CD4-positive, alpha-beta T cell (primary cell): ENCODE results near the gene NT5DC3. TPM values are rescaled to one million over a fixed set of nuclear protein-coding genes. Genes with fewer than 3 reads are reported as not detected.

Experiments used
- ATAC-seq: fragments of 200-7000 bp; cut with Tn5 transposase; one replicate; pipeline ENCODE4 v1.10.0; 2022; ENCODE audit warnings: mild to moderate bottlenecking; ENCODE audit not compliant: poor library complexity
- CTCF ChIA-PET: fragments of 350-600 bp; sonication (Branson Sonifier 250); formaldehyde crosslinking; loops from one replicate; lab custom pipeline; 2021; ENCODE audit warnings: antibody characterized with exemption, inconsistent platforms; lab: Charles Lee
- POLR2A ChIA-PET: fragments of 350-600 bp; sonication (Branson Sonifier 250); formaldehyde crosslinking; loops from one replicate; lab custom pipeline; 2021; ENCODE audit warnings: antibody characterized with exemption, inconsistent platforms; lab: Charles Lee
- DNase-seq, 14 experiments: peaks; one replicate each; pipeline ENCODE4 v3.0.0-alpha.2; 2013 to 2020; ENCODE audit warnings: mixed read lengths in 2 of 14
- H3K27ac ChIP-seq, 2 donors: one replicate each; pipeline versions ENCODE4 v1.5.1 to v1.7.0; 2013; ENCODE audit warnings: low read length in 2 of 2, low read depth in 1 of 2, mild to moderate bottlenecking in 1 of 2
- H3K27me3 ChIP-seq, 2 experiments: 1 replicate in 1 of 2; 2 replicates in 1 of 2; pipeline versions ENCODE4 v1.6.1 to v1.7.0; 2013; ENCODE audit warnings: low read length in 2 of 2, control low read depth in 1 of 2, mild to moderate bottlenecking in 1 of 2, moderate library complexity in 1 of 2; ENCODE audit not compliant: insufficient read depth in 2 of 2, control insufficient read depth in 1 of 2
- H3K36me3 ChIP-seq: one replicate; pipeline ENCODE4 v1.6.1; 2013; ENCODE audit warnings: low read length, control low read depth; ENCODE audit not compliant: insufficient read depth
- H3K4me1 ChIP-seq: one replicate; pipeline ENCODE4 v1.6.1; 2013; ENCODE audit warnings: low read length, control low read depth; ENCODE audit not compliant: insufficient read depth
- H3K4me3 ChIP-seq: one replicate; pipeline ENCODE4 v1.5.1; 2013; ENCODE audit warnings: mild to moderate bottlenecking, low read length, moderate library complexity
- H3K9me3 ChIP-seq, 2 experiments: 1 replicate in 1 of 2; 2 replicates in 1 of 2; pipeline versions ENCODE4 v1.6.1 to v1.7.0; 2013; ENCODE audit warnings: low read length in 2 of 2, mild to moderate bottlenecking in 2 of 2, control low read depth in 1 of 2, moderate library complexity in 1 of 2; ENCODE audit not compliant: control insufficient read depth in 1 of 2, insufficient read depth in 1 of 2
- H3K27ac Mint-ChIP-seq: one replicate; pipeline ENCODE4 v1.8.0; 2020; ENCODE audit warnings: mixed read lengths
- H3K27me3 Mint-ChIP-seq: one replicate; pipeline ENCODE4 v1.8.0; 2021; ENCODE audit warnings: mixed read lengths
- H3K36me3 Mint-ChIP-seq: one replicate; pipeline ENCODE4 v1.8.0; 2021; ENCODE audit warnings: low read depth, mixed read lengths
- H3K4me1 Mint-ChIP-seq: one replicate; pipeline ENCODE4 v1.8.0; 2021; ENCODE audit warnings: low read depth, mixed read lengths
- H3K4me3 Mint-ChIP-seq: one replicate; pipeline ENCODE4 v1.8.0; 2020; ENCODE audit warnings: mild to moderate bottlenecking, mixed read lengths
- H3K9me3 Mint-ChIP-seq: one replicate; pipeline ENCODE4 v1.8.0; 2020; ENCODE audit warnings: mixed read lengths
- CTCF ChIP-seq: fragments of 200-600 bp; IDR thresholded peaks from one replicate; pipeline ENCODE4 v1.8.0; 2022; ENCODE audit warnings: antibody characterized with exemption, mild to moderate bottlenecking
- intact Hi-C, 2 experiments: fragments of 100-400 bp; cut with DNase I in 1 of 2; cut with micrococcal nuclease in 1 of 2; formaldehyde crosslinking; loops; one replicate each; pipeline versions ENCODE4 v1.15.1 to v1.9.0; 2023 to 2025; cut with DNase I, micrococcal nuclease
- total RNA-seq, 174 experiments: library from RNA in 2 of 174; stranded (reverse) in 2 of 174; gene quantifications; one replicate each; pipeline ENCODE4 v1.2.3 and lab custom pipeline; 2021 to 2026

The NT5DC3 gene
- total RNA-seq, 2 experiments from 2014 or later = 3.5 to 4.0 TPM

DNA sequence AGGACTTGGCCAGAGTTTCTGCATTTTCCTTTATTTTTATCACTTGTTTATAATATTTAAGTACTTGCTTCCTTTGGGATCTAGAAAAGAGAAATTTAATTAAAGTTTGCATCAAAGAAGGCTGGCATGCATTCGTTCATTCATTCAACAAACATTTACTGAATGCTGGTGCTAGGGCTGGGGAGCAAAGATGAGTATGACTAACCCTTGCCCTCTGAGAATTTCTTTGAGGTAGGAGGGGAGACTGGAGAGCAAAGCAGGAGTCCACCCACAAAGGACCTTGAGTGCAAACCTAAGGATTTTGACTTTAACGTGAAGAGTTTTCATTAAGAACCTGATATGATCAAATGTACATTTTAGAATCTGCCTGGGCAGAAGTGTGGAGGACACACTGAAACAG is 16.1 kb upstream of the NT5DC3 start:
- Histone ChIP-seq H3K4me1 (no peaks in the 10 kb centered on the region), H3K27me3 (no peaks in the 10 kb centered on the region), H3K4me3 (no peak overlapping the region), H3K27ac (no peak overlapping the region), H3K36me3 (no peaks in the 10 kb centered on the region), H3K9me3 (no peaks in the 10 kb centered on the region)
- Mint-ChIP-seq H3K4me3 (no peak overlapping the region), H3K27ac (no peak overlapping the region), H3K9me3 (no peaks in the 10 kb centered on the region), H3K4me1 (no peaks in the 10 kb centered on the region), H3K27me3 (no peaks in the 10 kb centered on the region), H3K36me3 (no peaks in the 10 kb centered on the region)
- ATAC-seq (no peak), DNase-seq (no peak)
- no peak for TF ChIP-seq CTCF
- intact Hi-C loops = no loop called here
- ChIA-PET CTCF (no interaction called here), POLR2A (no interaction called here)

- H3K4me1 ChIP-seq = no peaks in the 10 kb centered on the region
- H3K27me3 ChIP-seq = no peaks in the 10 kb centered on the region
- H3K27ac ChIP-seq = no peak overlapping the region
- TF ChIP-seq CTCF = no peak
- no peaks in the 10 kb centered on the region for H3K9me3 Mint-ChIP-seq
- H3K36me3 Mint-ChIP-seq = no peaks in the 10 kb centered on the region
- ATAC-seq (no peak), DNase-seq (no peak)
- no peak overlapping the region for H3K4me3 Mint-ChIP-seq
- CTCF ChIA-PET = no interaction called here
- H3K4me1 Mint-ChIP-seq = no peaks in the 10 kb centered on the region
- no peak overlapping the region for H3K27ac Mint-ChIP-seq
- H3K4me3 ChIP-seq = no peak overlapping the region
- H3K9me3 ChIP-seq = no peaks in the 10 kb centered on the region
- no peaks in the 10 kb centered on the region for H3K27me3 Mint-ChIP-seq
- POLR2A ChIA-PET = no interaction called here
- no peaks in the 10 kb centered on the region for H3K36me3 ChIP-seq
- intact Hi-C loops = no loop called here
Measured at GRCh38 chr12:103855896-103856657, 15.0 kb upstream of the NT5DC3 start.

DNA sequence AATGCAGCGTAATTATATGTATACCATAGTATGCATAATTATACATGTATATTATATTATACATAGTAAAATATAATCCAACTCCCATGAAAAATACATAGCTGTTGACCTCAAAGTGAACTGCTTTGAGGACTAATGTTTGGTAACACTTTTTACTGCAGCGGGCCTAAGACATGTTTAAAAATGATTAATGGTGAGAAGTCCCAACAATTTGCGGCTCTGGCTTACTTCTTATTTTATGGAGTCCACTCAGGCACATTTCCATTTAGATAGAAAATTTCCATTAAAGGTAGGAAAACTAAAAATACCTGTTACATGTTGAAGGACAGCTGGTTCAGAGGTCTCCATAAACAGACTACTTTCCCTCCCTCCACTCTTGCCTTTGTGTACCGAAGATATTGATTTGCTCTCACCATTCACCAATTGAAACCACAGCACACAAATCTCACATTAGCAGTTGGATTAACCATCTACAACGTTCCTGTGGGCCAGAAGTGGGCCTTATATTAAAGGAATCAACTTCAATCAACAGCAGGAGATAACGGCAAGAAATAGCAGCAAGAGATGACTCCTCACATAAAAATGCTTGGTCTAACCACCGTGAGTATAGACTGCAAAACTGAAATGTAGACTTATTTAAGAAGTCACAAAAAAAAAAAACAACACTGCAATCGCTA is 14.1 kb upstream of the NT5DC3 start:
- H3K27me3 Mint-ChIP-seq = no peaks in the 10 kb centered on the region
- no peaks in the 10 kb centered on the region for H3K9me3 Mint-ChIP-seq
- Histone ChIP-seq H3K27ac (no peak overlapping the region), H3K9me3 (no peaks in the 10 kb centered on the region), H3K36me3 (no peaks in the 10 kb centered on the region), H3K4me3 (no peak overlapping the region), H3K4me1 (no peaks in the 10 kb centered on the region), H3K27me3 (no peaks in the 10 kb centered on the region)
- ATAC-seq = no peak
- CTCF ChIA-PET = no interaction called here
- no peak for DNase-seq
- POLR2A ChIA-PET = no interaction called here
- intact Hi-C loops = no loop called here
- no peak overlapping the region for H3K4me3 Mint-ChIP-seq
- H3K36me3 Mint-ChIP-seq = no peaks in the 10 kb centered on the region
- TF ChIP-seq CTCF = no peak
- H3K4me1 Mint-ChIP-seq = no peaks in the 10 kb centered on the region
- no peak overlapping the region for H3K27ac Mint-ChIP-seq
